Prostate gland (tissue), 2 donors: ENCODE measurements around the gene TRIM32.

Source experiments
- POLR2A ChIP-seq: fragments of 450-650 bp; IDR thresholded peaks from one replicate; pipeline ENCODE4 v1.6.1; 2016; ENCODE audit warnings: antibody characterized with exemption, mild to moderate bottlenecking
- POLR2AphosphoS5 ChIP-seq: sonication (generic); formaldehyde crosslinking; IDR thresholded peaks from one replicate; pipeline ENCODE4 v1.6.1; 2017; ENCODE audit warnings: antibody characterized with exemption
- TF ChIP-seq, protein P1 (sequence below), 4 experiments: fragments of 200-600 bp in 2 of 4; fragments of 450-650 bp in 2 of 4; sonication (generic) in 2 of 4; IDR thresholded peaks; 1 replicate in 3 of 4; 2 replicates in 1 of 4; pipeline ENCODE4 v1.5.1; 2016 to 2019; ENCODE audit warnings: antibody characterized with exemption in 4 of 4, mild to moderate bottlenecking in 2 of 4, moderate library complexity in 2 of 4

GRCh38 chr9:116687754-116688135, 640 bp downstream of the TRIM32 start:
- TF ChIP-seq POLR2A = no peak
- TF ChIP-seq, protein P1, sequence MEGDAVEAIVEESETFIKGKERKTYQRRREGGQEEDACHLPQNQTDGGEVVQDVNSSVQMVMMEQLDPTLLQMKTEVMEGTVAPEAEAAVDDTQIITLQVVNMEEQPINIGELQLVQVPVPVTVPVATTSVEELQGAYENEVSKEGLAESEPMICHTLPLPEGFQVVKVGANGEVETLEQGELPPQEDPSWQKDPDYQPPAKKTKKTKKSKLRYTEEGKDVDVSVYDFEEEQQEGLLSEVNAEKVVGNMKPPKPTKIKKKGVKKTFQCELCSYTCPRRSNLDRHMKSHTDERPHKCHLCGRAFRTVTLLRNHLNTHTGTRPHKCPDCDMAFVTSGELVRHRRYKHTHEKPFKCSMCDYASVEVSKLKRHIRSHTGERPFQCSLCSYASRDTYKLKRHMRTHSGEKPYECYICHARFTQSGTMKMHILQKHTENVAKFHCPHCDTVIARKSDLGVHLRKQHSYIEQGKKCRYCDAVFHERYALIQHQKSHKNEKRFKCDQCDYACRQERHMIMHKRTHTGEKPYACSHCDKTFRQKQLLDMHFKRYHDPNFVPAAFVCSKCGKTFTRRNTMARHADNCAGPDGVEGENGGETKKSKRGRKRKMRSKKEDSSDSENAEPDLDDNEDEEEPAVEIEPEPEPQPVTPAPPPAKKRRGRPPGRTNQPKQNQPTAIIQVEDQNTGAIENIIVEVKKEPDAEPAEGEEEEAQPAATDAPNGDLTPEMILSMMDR (IDR thresholded peaks at IDR 0.05) = no peak
- TF ChIP-seq POLR2AphosphoS5 = no peak
